ENCODE measurements around the gene BLACAT1.

- TF ChIP-seq ZFP3 (CRISPR knock-in tag; IDR thresholded peaks at IDR 0.05) (no peak), TCF4 (CRISPR knock-in tag; IDR thresholded peaks at IDR 0.05; ENCODE audit: borderline replicate concordance) (no peak), PATZ1 (CRISPR knock-in tag; IDR thresholded peaks at IDR 0.05; ENCODE audit: borderline replicate concordance) (no peak), ZFP30 (CRISPR knock-in tag; IDR thresholded peaks at IDR 0.05) (no peak), CSDC2 (CRISPR knock-in tag; IDR thresholded peaks at IDR 0.05) (no peak), CREB5 (CRISPR knock-in tag; IDR thresholded peaks at IDR 0.05; ENCODE audit: low read depth) (no peak), PPARA (CRISPR knock-in tag; IDR thresholded peaks at IDR 0.05; ENCODE audit: borderline replicate concordance) (no peak), TSHZ2 (CRISPR knock-in tag; IDR thresholded peaks at IDR 0.05) (no peak)
Measured at GRCh38 chr1:205421798-205422197, 34.0 kb downstream of the BLACAT1 start, which contains the start of gene LEMD1.
